GM23338 (cell line): ENCODE data around the gene C1R. TPM values are rescaled to one million over a fixed set of nuclear protein-coding genes. Genes with fewer than 3 reads are reported as not detected.

Source experiments
- ATAC-seq: fragments of 200-7000 bp; cut with Tn5 transposase; 3 replicates; pipeline ENCODE4 v1.9.1; 2020
- DNase-seq: peaks from one replicate; pipeline ENCODE4 v3.0.0-alpha.2; 2015; ENCODE audit warnings: low spot score
- H2AFZ ChIP-seq: fragments of 200-600 bp; sonication (generic); 2 replicates; pipeline ENCODE4 v1.8.0; 2016; ENCODE audit warnings: antibody characterized with exemption, mild to moderate bottlenecking, moderate library complexity
- H3F3A ChIP-seq: fragments of 200-600 bp; sonication (generic); replicated peaks from 2 replicates; pipeline ENCODE4 v1.8.0; 2017; ENCODE audit warnings: antibody characterized with exemption, mixed run types, low read depth
- H3K27ac ChIP-seq: fragments of 200-600 bp; sonication (generic); 2 replicates; pipeline ENCODE4 v1.6.1; 2016; ENCODE audit warnings: low read depth
- H3K27me3 ChIP-seq: fragments of 200-600 bp; sonication (generic); 2 replicates; pipeline ENCODE4 v1.8.0; 2016; ENCODE audit warnings: mild to moderate bottlenecking, mixed run types, moderate library complexity; ENCODE audit not compliant: insufficient read depth
- H3K36me3 ChIP-seq: fragments of 200-600 bp; sonication (generic); 2 replicates; pipeline ENCODE4 v1.8.0; 2016; ENCODE audit warnings: mild to moderate bottlenecking; ENCODE audit not compliant: insufficient read depth
- H3K4me1 ChIP-seq: fragments of 200-600 bp; sonication (generic); 2 replicates; pipeline ENCODE4 v1.8.0; 2016; ENCODE audit warnings: mild to moderate bottlenecking, moderate library complexity; ENCODE audit not compliant: insufficient read depth
- H3K4me2 ChIP-seq: fragments of 200-600 bp; sonication (generic); 2 replicates; pipeline ENCODE4 v1.7.1; 2017; ENCODE audit warnings: mixed run types
- H3K4me3 ChIP-seq: fragments of 200-600 bp; sonication (generic); 2 replicates; pipeline ENCODE4 v1.6.1; 2016; ENCODE audit warnings: mixed run types
- H3K79me2 ChIP-seq: fragments of 200-600 bp; sonication (generic); replicated peaks from 2 replicates; pipeline ENCODE4 v1.8.0; 2017; ENCODE audit warnings: mild to moderate bottlenecking; ENCODE audit not compliant: insufficient read depth
- H3K9me2 ChIP-seq: fragments of 200-600 bp; sonication (generic); 2 replicates; pipeline ENCODE4 v1.8.0; 2017; ENCODE audit not compliant: insufficient read depth
- H4K20me1 ChIP-seq: fragments of 200-600 bp; sonication (generic); replicated peaks from 2 replicates; pipeline ENCODE4 v1.8.0; 2017; ENCODE audit warnings: mild to moderate bottlenecking; ENCODE audit not compliant: insufficient read depth
- H3K27ac Mint-ChIP-seq: 2 replicates; pipeline ENCODE4 v1.8.0; 2020; ENCODE audit warnings: inconsistent platforms, mild to moderate bottlenecking, moderate library complexity, mixed read lengths
- H3K27me3 Mint-ChIP-seq: 3 replicates; pipeline ENCODE4 v1.8.0; 2022; ENCODE audit warnings: low read depth, mild to moderate bottlenecking, moderate library complexity, mixed read lengths, inconsistent platforms; ENCODE audit not compliant: insufficient read depth, poor library complexity
- H3K36me3 Mint-ChIP-seq: 3 replicates; pipeline ENCODE4 v1.8.0; 2021; ENCODE audit warnings: low read depth, mild to moderate bottlenecking, inconsistent platforms, moderate library complexity, mixed read lengths
- H3K4me1 Mint-ChIP-seq: 3 replicates; pipeline ENCODE4 v1.8.0; 2020; ENCODE audit warnings: mild to moderate bottlenecking, inconsistent platforms, mixed read lengths
- H3K4me3 Mint-ChIP-seq: 3 replicates; pipeline ENCODE4 v1.8.0; 2021; ENCODE audit warnings: moderate library complexity, mild to moderate bottlenecking, inconsistent platforms, mixed read lengths
- H3K9me3 Mint-ChIP-seq: 3 replicates; pipeline ENCODE4 v1.8.0; 2020; ENCODE audit warnings: moderate library complexity, mild to moderate bottlenecking, inconsistent platforms, mixed read lengths
- EZH2 ChIP-seq: fragments of 200-600 bp; sonication (generic); IDR thresholded peaks from one replicate; pipeline ENCODE4 v1.8.0; 2017; ENCODE audit warnings: antibody characterized with exemption, mild to moderate bottlenecking, low read depth; ENCODE audit not compliant: unreplicated experiment
- NANOG ChIP-seq: IDR thresholded peaks from 2 replicates; pipeline ENCODE4 v1.6.1; 2016; ENCODE audit warnings: antibody characterized with exemption, borderline replicate concordance
- ZNF331 ChIP-seq: fragments of 250-450 bp; sonication (Bioruptor Pico); IDR thresholded peaks from 2 replicates; pipeline ENCODE4 v1.5.0; 2020; ENCODE audit warnings: low read depth, mild to moderate bottlenecking, moderate library complexity
- ZNF462 ChIP-seq: fragments of 250-450 bp; sonication (Bioruptor Pico); IDR thresholded peaks from 2 replicates; pipeline ENCODE4 v1.5.0; 2020; ENCODE audit warnings: mild to moderate bottlenecking, moderate library complexity
- polyA plus RNA-seq: library from polyadenylated mRNA; unstranded; fragments of >200 nt; fragmentation: Nextera tagmentation; extraction: Ambion mirVana; gene quantifications from 2 replicates; pipeline ENCODE4 v1.2.1, GENCODE V29; 2016
- total RNA-seq: library from RNA; depleted of rRNA; stranded (reverse); fragments of >200 nt; shearing (Covaris generic); gene quantifications from 2 replicates; pipeline ENCODE4 v1.2.3, GENCODE V29; 2014

C1R gene
- total and polyA plus RNA-seq, 2 experiments from 2014 or later = 6.4 to 8.8 TPM

GRCh38 chr12:7090222-7090998, 1.8 kb downstream of the C1R start:
- no peaks in the 10 kb centered on the region for H3F3A ChIP-seq
- Mint-ChIP-seq H3K27me3 (peaks cover 9% of the 10 kb centered on the region), H3K4me1 (peaks cover 22% of the 10 kb centered on the region), H3K4me3 (peak overlapping the region; percentile 44), H3K9me3 (no peaks in the 10 kb centered on the region), H3K27ac (no peak overlapping the region), H3K36me3 (peaks cover 2% of the 10 kb centered on the region; the same call in 1 of the 3 replicates)
- no peak overlapping the region for H3K27ac ChIP-seq
- H3K4me1 ChIP-seq = peaks cover 14% of the 10 kb centered on the region
- peak; percentile 76 for DNase-seq
- H3K79me2 ChIP-seq = no peaks in the 10 kb centered on the region
- no peak for TF ChIP-seq ZNF331 (CRISPR knock-in tag)
- peak; percentile 69; the same call in 1 of the 2 replicates for TF ChIP-seq ZNF462 (CRISPR knock-in tag)
- TF ChIP-seq EZH2 = no peak
- TF ChIP-seq NANOG = no peak
- H3K9me2 ChIP-seq = 0 out of 2 replicates have a peak, but pooled peaks cover 3% of the 10 kb centered on the region
- H3K4me3 ChIP-seq = no peak overlapping the region; the same call in 1 of the 2 replicates
- no peaks in the 10 kb centered on the region for H4K20me1 ChIP-seq
- H2AFZ ChIP-seq = peak overlapping the region; percentile 23
- no peaks in the 10 kb centered on the region for H3K27me3 ChIP-seq
- peak; percentile 79 for ATAC-seq
- H3K36me3 ChIP-seq = no peaks in the 10 kb centered on the region
- peak overlapping the region; percentile 44 for H3K4me2 ChIP-seq
